ENCODE measurements around the gene ARHGEF7. TPM values are rescaled to one million over a fixed set of nuclear protein-coding genes. Genes with fewer than 3 reads are reported as not detected.

Gene ARHGEF7
- total RNA-seq, 1 donor from 2014 or later, result 31.6 TPM

- Histone ChIP-seq H3K36me3 (ENCODE audit: control insufficient read depth, insufficient read depth, low read length) (peaks cover 2% of the 10 kb centered on the region), H3K4me3 (ENCODE audit: low read depth, low read length) (no peak overlapping the region), H3K27me3 (ENCODE audit: control insufficient read depth, insufficient read depth, low read length) (no peaks in the 10 kb centered on the region)
- no peak for FAIRE-seq
- no peak for TF ChIP-seq CTCF (IDR thresholded peaks at IDR 0.05; ENCODE audit: insufficient read depth, low read length, severe bottlenecking)
- DNase-seq (ENCODE audit: low read depth), result no peak
These were observed 99.0 kb downstream of the ARHGEF7 start for GRCh38 chr13:111213964-111214726.

GRCh38 chr13:111215081-111216047 is 100.3 kb downstream of the ARHGEF7 start:
- no peak overlapping the region for H3K4me3 ChIP-seq (ENCODE audit: low read depth, low read length)
- no peak for FAIRE-seq
- no peak for TF ChIP-seq CTCF (IDR thresholded peaks at IDR 0.05; ENCODE audit: insufficient read depth, low read length, severe bottlenecking)

GRCh38 chr13:111216166-111216960 is 101.3 kb downstream of the ARHGEF7 start:
- H3K27me3 ChIP-seq (ENCODE audit: control insufficient read depth, insufficient read depth, low read length), result no peaks in the 10 kb centered on the region
- FAIRE-seq (no peak), DNase-seq (ENCODE audit: low read depth) (peak; percentile 22)
- H3K4me3 ChIP-seq (ENCODE audit: low read depth, low read length), result no peak overlapping the region
- peak; percentile 68 for TF ChIP-seq CTCF (IDR thresholded peaks at IDR 0.05; ENCODE audit: insufficient read depth, low read length, severe bottlenecking)
- H3K36me3 ChIP-seq (ENCODE audit: control insufficient read depth, insufficient read depth, low read length), result peaks cover 4% of the 10 kb centered on the region

More at GRCh38 chr13:111215081-111216047, 100.3 kb downstream of the ARHGEF7 start:
- H3K27me3 ChIP-seq (ENCODE audit: control insufficient read depth, insufficient read depth, low read length), result no peaks in the 10 kb centered on the region
- H3K36me3 ChIP-seq (ENCODE audit: control insufficient read depth, insufficient read depth, low read length), result peaks cover 3% of the 10 kb centered on the region
- DNase-seq (ENCODE audit: low read depth), result no peak

GRCh38 chr13:111217641-111218040 is 102.5 kb downstream of the ARHGEF7 start:
- Histone ChIP-seq H3K27me3 (ENCODE audit: control insufficient read depth, insufficient read depth, low read length) (no peaks in the 10 kb centered on the region), H3K4me3 (ENCODE audit: low read depth, low read length) (no peak overlapping the region), H3K36me3 (ENCODE audit: control insufficient read depth, insufficient read depth, low read length) (peaks cover 4% of the 10 kb centered on the region)
- FAIRE-seq (no peak), DNase-seq (ENCODE audit: low read depth) (no peak)
- no peak for TF ChIP-seq CTCF (IDR thresholded peaks at IDR 0.05; ENCODE audit: insufficient read depth, low read length, severe bottlenecking)

- Histone ChIP-seq H3K4me3 (ENCODE audit: low read depth, low read length) (no peak overlapping the region), H3K36me3 (ENCODE audit: control insufficient read depth, insufficient read depth, low read length) (peaks cover 3% of the 10 kb centered on the region), H3K27me3 (ENCODE audit: control insufficient read depth, insufficient read depth, low read length) (no peaks in the 10 kb centered on the region)
- DNase-seq (ENCODE audit: low read depth), result no peak
- TF ChIP-seq CTCF (IDR thresholded peaks at IDR 0.05; ENCODE audit: insufficient read depth, low read length, severe bottlenecking), result no peak
- peak; percentile 40 for FAIRE-seq
These were observed 104.2 kb downstream of the ARHGEF7 start for GRCh38 chr13:111219280-111219679.

All from bronchial epithelial cell (primary cell).